Right renal pelvis (tissue), 4 donors: ENCODE data around the gene VPS26A. TPM values are rescaled to one million over a fixed set of nuclear protein-coding genes. Genes with fewer than 3 reads are reported as not detected.
"Not testable (repeated sequence)": the region's sequence is repeated elsewhere in the genome, so short reads cannot be mapped to it uniquely, and the experiment has no call there.

Experiments used
- DNase-seq, 4 donors: peaks; one replicate each; pipeline ENCODE4 v3.0.0-alpha.2; 2013; ENCODE audit warnings: low read depth in 4 of 4, low spot score in 3 of 4, missing footprints in 1 of 4
- polyA plus RNA-seq, 4 donors: library from polyadenylated mRNA; unstranded; fragments of 120-200 nt; gene quantifications; one replicate each; pipeline ENCODE4 v1.2.1, GENCODE V29; 2013; ENCODE audit not compliant: insufficient read length in 4 of 4

VPS26A gene
- polyA plus RNA-seq, 4 donors = 81.2 to 103 (median 99.2) TPM

- no peak for DNase-seq
Measured at GRCh38 chr10:69101451-69102095, 22.4 kb upstream of the VPS26A start.

GRCh38 chr10:69102440-69102839 is 21.5 kb upstream of the VPS26A start:
- no peak for DNase-seq

GRCh38 chr10:69103784-69104183 is 20.2 kb upstream of the VPS26A start:
- DNase-seq = no peak

GRCh38 chr10:69104994-69105790 is 18.8 kb upstream of the VPS26A start:
- no peak for DNase-seq

GRCh38 chr10:69107176-69107490 is 16.8 kb upstream of the VPS26A start:
- no peak for DNase-seq

GRCh38 chr10:69107699-69108098 is 16.3 kb upstream of the VPS26A start:
- DNase-seq = no peak

- DNase-seq = no peak
Measured at GRCh38 chr10:69119896-69120295, 4.1 kb upstream of the VPS26A start.

- DNase-seq = peak in 2 of 4 donors; percentile 53 to 65
Measured at GRCh38 chr10:69123306-69123746, 652 bp upstream of the VPS26A start.

GRCh38 chr10:69124563-69125268 is 738 bp downstream of the VPS26A start:
- DNase-seq = peak; percentile 38 to 42 (median 41)

GRCh38 chr10:69125554-69125953 is 1.6 kb downstream of the VPS26A start:
- no peak for DNase-seq

GRCh38 chr10:69130251-69130650 is 6.3 kb downstream of the VPS26A start:
- DNase-seq = no peak

- DNase-seq = no peak
Measured at GRCh38 chr10:69139961-69140360, 16.0 kb downstream of the VPS26A start.

GRCh38 chr10:69141304-69141703 is 17.3 kb downstream of the VPS26A start:
- DNase-seq = no peak

- not testable (repeated sequence) for DNase-seq
Measured at GRCh38 chr10:69142074-69142473, 18.1 kb downstream of the VPS26A start.

GRCh38 chr10:69142983-69143382 is 19.0 kb downstream of the VPS26A start:
- no peak for DNase-seq

GRCh38 chr10:69145329-69145728 is 21.4 kb downstream of the VPS26A start:
- DNase-seq = no peak

- DNase-seq = no peak
Measured at GRCh38 chr10:69145864-69146263, 21.9 kb downstream of the VPS26A start.

GRCh38 chr10:69146759-69147158 is 22.8 kb downstream of the VPS26A start:
- DNase-seq = no peak

GRCh38 chr10:69151984-69152383 is 28.0 kb downstream of the VPS26A start:
- no peak for DNase-seq

GRCh38 chr10:69153227-69153626 is 29.2 kb downstream of the VPS26A start:
- DNase-seq = no peak

- DNase-seq = peak in 1 of 4 donors; percentile 1
Measured at GRCh38 chr10:69160809-69161241, 36.8 kb downstream of the VPS26A start.
